Hepatocyte (in vitro differentiated cells): ENCODE measurements around the gene SALL4. TPM values are rescaled to one million over a fixed set of nuclear protein-coding genes. Genes with fewer than 3 reads are reported as not detected.

Source experiments
- DNase-seq: peaks from one replicate; pipeline ENCODE4 v3.0.0-alpha.2; 2016; ENCODE audit warnings: low spot score
- H2AFZ ChIP-seq: fragments of 200-600 bp; sonication (generic); 2 replicates; pipeline ENCODE4 v1.6.0; 2016; ENCODE audit warnings: antibody characterized with exemption, mild to moderate bottlenecking
- H3K27ac ChIP-seq: fragments of 200-600 bp; sonication (generic); 2 replicates; pipeline ENCODE4 v1.5.1; 2016; ENCODE audit warnings: mild to moderate bottlenecking
- H3K27me3 ChIP-seq: fragments of 200-600 bp; sonication (generic); 2 replicates; pipeline ENCODE4 v1.6.1; 2016
- H3K36me3 ChIP-seq: fragments of 200-600 bp; sonication (generic); replicated peaks from 2 replicates; pipeline ENCODE4 v1.5.1; 2016; ENCODE audit warnings: low read depth; ENCODE audit not compliant: insufficient read depth
- H3K4me1 ChIP-seq: fragments of 200-600 bp; sonication (generic); 2 replicates; pipeline ENCODE4 v1.5.1; 2016; ENCODE audit warnings: mild to moderate bottlenecking, moderate library complexity; ENCODE audit not compliant: insufficient read depth
- H3K4me2 ChIP-seq: fragments of 200-600 bp; sonication (generic); 2 replicates; pipeline ENCODE4 v1.6.0; 2016
- H3K4me3 ChIP-seq: fragments of 200-600 bp; sonication (generic); 2 replicates; pipeline ENCODE4 v1.5.1; 2016; ENCODE audit warnings: mild to moderate bottlenecking
- H3K79me2 ChIP-seq: fragments of 200-600 bp; sonication (generic); 2 replicates; pipeline ENCODE4 v1.6.0; 2017; ENCODE audit warnings: mild to moderate bottlenecking
- H3K9me2 ChIP-seq: fragments of 200-600 bp; sonication (generic); replicated peaks from 2 replicates; pipeline ENCODE4 v1.6.0; 2017; ENCODE audit warnings: mild to moderate bottlenecking; ENCODE audit not compliant: insufficient read depth
- H3K9me3 ChIP-seq: fragments of 200-600 bp; sonication (generic); 2 replicates; pipeline ENCODE4 v1.5.1; 2016; ENCODE audit warnings: low read depth, mild to moderate bottlenecking
- H4K20me1 ChIP-seq: fragments of 200-600 bp; sonication (generic); 2 replicates; pipeline ENCODE4 v1.6.0; 2016; ENCODE audit warnings: mild to moderate bottlenecking; ENCODE audit not compliant: insufficient read depth, poor library complexity, severe bottlenecking
- CTCF ChIP-seq: fragments of 200-600 bp; sonication (generic); IDR thresholded peaks from 2 replicates; pipeline ENCODE4 v1.5.1; 2016; ENCODE audit warnings: antibody characterized with exemption, mild to moderate bottlenecking; ENCODE audit not compliant: poor library complexity
- EZH2 ChIP-seq: fragments of 200-600 bp; sonication (generic); IDR thresholded peaks from 2 replicates; pipeline ENCODE4 v1.6.1; 2016; ENCODE audit warnings: antibody characterized with exemption, mild to moderate bottlenecking, borderline replicate concordance
- EZH2phosphoT487 ChIP-seq: fragments of 200-600 bp; sonication (generic); IDR thresholded peaks from one replicate; pipeline ENCODE4 v1.6.1; 2018; ENCODE audit warnings: antibody characterized with exemption, mild to moderate bottlenecking, low read depth, moderate library complexity; ENCODE audit not compliant: unreplicated experiment, severe bottlenecking
- WGBS: methylation state at CpG from one replicate; pipeline ENCODE4 v1.1.6; 2016; ENCODE audit warnings: low lambda C conversion rate; ENCODE audit errors: missing lambda C conversion rate; 5-methylcytosine and 5-hydroxymethylcytosine counted together
- polyA plus RNA-seq: library from polyadenylated mRNA; unstranded; fragments of >200 nt; fragmentation: Nextera tagmentation; extraction: Ambion mirVana; gene quantifications from 2 replicates; pipeline ENCODE4 v1.2.1, GENCODE V29; 2016
- total RNA-seq: library from RNA; depleted of rRNA; stranded (reverse); fragments of >200 nt; gene quantifications from 2 replicates; pipeline ENCODE4 v1.2.3, GENCODE V29; 2014

SALL4 gene
- total and polyA plus RNA-seq, 2 experiments from 2014 or later: 6.3 to 14.9 TPM

GRCh38 chr20:51807720-51808250 is 5.5 kb upstream of the SALL4 start:
- no peaks in the 10 kb centered on the region for H3K36me3 ChIP-seq
- H3K4me1 ChIP-seq: peaks cover 16% of the 10 kb centered on the region
- TF ChIP-seq EZH2 (no peak), CTCF (no peak), EZH2phosphoT487 (no peak)
- H3K9me2 ChIP-seq: no peaks in the 10 kb centered on the region
- no peaks in the 10 kb centered on the region for H3K9me3 ChIP-seq
- no peaks in the 10 kb centered on the region for H3K27me3 ChIP-seq
- H3K4me2 ChIP-seq: no peak overlapping the region
- no peak for DNase-seq
- no peaks in the 10 kb centered on the region for H3K79me2 ChIP-seq
- WGBS: 72% methylated on average over 5 of the region's 5 CpGs
- H4K20me1 ChIP-seq: no peaks in the 10 kb centered on the region
- no peak overlapping the region for H3K27ac ChIP-seq
- H2AFZ ChIP-seq: no peak overlapping the region
- H3K4me3 ChIP-seq: no peak overlapping the region

DNA sequence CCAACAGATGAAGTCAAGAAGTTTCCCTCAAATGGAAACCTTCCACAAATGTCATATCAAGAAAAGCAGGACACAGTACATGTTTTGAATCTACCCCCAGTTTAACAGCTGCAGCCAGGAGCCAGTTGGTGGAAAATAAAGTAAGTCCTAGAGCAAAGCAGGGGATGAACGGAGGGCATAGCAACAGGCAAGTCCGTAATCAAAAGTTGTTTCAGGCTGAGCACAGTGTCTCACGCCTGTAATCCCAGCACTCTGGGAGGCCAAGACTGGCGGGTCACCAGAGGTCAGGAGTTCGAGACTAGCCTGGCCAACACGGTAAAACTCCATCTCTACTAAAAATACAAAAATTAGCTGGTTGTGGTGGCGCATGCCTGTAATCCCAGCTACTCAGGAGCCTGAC is 2.4 kb upstream of the SALL4 start:
- no peak for DNase-seq
- H3K79me2 ChIP-seq: peaks cover 15% of the 10 kb centered on the region
- no peaks in the 10 kb centered on the region for H3K36me3 ChIP-seq
- no peaks in the 10 kb centered on the region for H3K4me1 ChIP-seq
- H3K27me3 ChIP-seq: no peaks in the 10 kb centered on the region
- H3K4me3 ChIP-seq: no peak overlapping the region
- no peak for TF ChIP-seq EZH2phosphoT487
- no peak for TF ChIP-seq EZH2
- no peak for TF ChIP-seq CTCF
- H3K9me2 ChIP-seq: no peaks in the 10 kb centered on the region
- 89% methylated on average over 7 of the region's 7 CpGs for WGBS
- H4K20me1 ChIP-seq: no peaks in the 10 kb centered on the region
- H3K4me2 ChIP-seq: no peak overlapping the region
- H3K27ac ChIP-seq: no peak overlapping the region
- no peak overlapping the region for H2AFZ ChIP-seq
- no peaks in the 10 kb centered on the region for H3K9me3 ChIP-seq

GRCh38 chr20:51803148-51803854 is 980 bp upstream of the SALL4 start:
- H3K4me2 ChIP-seq: peak overlapping the region; percentile 94
- DNase-seq: no peak
- H4K20me1 ChIP-seq: no peaks in the 10 kb centered on the region
- peaks cover 29% of the 10 kb centered on the region for H3K79me2 ChIP-seq
- no peaks in the 10 kb centered on the region for H3K27me3 ChIP-seq
- no peak for TF ChIP-seq EZH2
- no peak for TF ChIP-seq CTCF
- no peak for TF ChIP-seq EZH2phosphoT487
- no peaks in the 10 kb centered on the region for H3K9me3 ChIP-seq
- WGBS: 80% methylated on average over 4 of the region's 4 CpGs
- H3K36me3 ChIP-seq: no peaks in the 10 kb centered on the region
- H3K9me2 ChIP-seq: no peaks in the 10 kb centered on the region
- H2AFZ ChIP-seq: no peak overlapping the region
- H3K4me3 ChIP-seq: no peak overlapping the region
- H3K4me1 ChIP-seq: peaks cover 11% of the 10 kb centered on the region
- peak overlapping the region; percentile 56 for H3K27ac ChIP-seq

GRCh38 chr20:51801823-51802123 is 548 bp downstream of the SALL4 start:
- Histone ChIP-seq H4K20me1 (no peaks in the 10 kb centered on the region), H3K9me3 (no peaks in the 10 kb centered on the region), H3K4me2 (peak overlapping the region; percentile 94), H2AFZ (peak overlapping the region; percentile 89), H3K4me1 (peaks cover 20% of the 10 kb centered on the region), H3K27me3 (no peaks in the 10 kb centered on the region), H3K79me2 (peaks cover 37% of the 10 kb centered on the region), H3K9me2 (no peaks in the 10 kb centered on the region), H3K4me3 (peak overlapping the region; percentile 86), H3K36me3 (no peaks in the 10 kb centered on the region), H3K27ac (peak overlapping the region; percentile 87)
- 0% methylated on average over 1 of the region's 8 CpGs for WGBS
- TF ChIP-seq EZH2phosphoT487 (no peak), EZH2 (no peak), CTCF (no peak)
- DNase-seq: no peak
